BLaER1 (cell line): ENCODE measurements around the gene OPALIN.

Experiments
- H3K27ac ChIP-seq: shearing (Covaris generic); formaldehyde crosslinking; 2 replicates; pipeline ENCODE4 v1.8.1; 2022
- H3K27me3 ChIP-seq: shearing (Covaris generic); formaldehyde crosslinking; 2 replicates; pipeline ENCODE4 v1.8.1; 2022
- H3K36me3 ChIP-seq: shearing (Covaris generic); formaldehyde crosslinking; 2 replicates; pipeline ENCODE4 v1.8.1; 2022
- H3K4me1 ChIP-seq: shearing (Covaris generic); formaldehyde crosslinking; 2 replicates; pipeline ENCODE4 v1.8.1; 2022
- H3K4me2 ChIP-seq: shearing (Covaris generic); formaldehyde crosslinking; 2 replicates; pipeline ENCODE4 v1.8.1; 2022
- H3K4me3 ChIP-seq: shearing (Covaris generic); formaldehyde crosslinking; 2 replicates; pipeline ENCODE4 v1.8.1; 2022
- H3K9ac ChIP-seq: shearing (Covaris generic); formaldehyde crosslinking; 2 replicates; pipeline ENCODE4 v1.8.1; 2022
- H3K9me3 ChIP-seq: shearing (Covaris generic); formaldehyde crosslinking; 2 replicates; pipeline ENCODE4 v1.8.1; 2022
- H4K20me1 ChIP-seq: shearing (Covaris generic); formaldehyde crosslinking; 2 replicates; pipeline ENCODE4 v1.8.1; 2022
- Cebpa-rat ChIP-seq: shearing (Covaris generic); IDR thresholded peaks from 2 replicates; pipeline ENCODE4 v1.8.1; 2022

Gene OPALIN

DNA sequence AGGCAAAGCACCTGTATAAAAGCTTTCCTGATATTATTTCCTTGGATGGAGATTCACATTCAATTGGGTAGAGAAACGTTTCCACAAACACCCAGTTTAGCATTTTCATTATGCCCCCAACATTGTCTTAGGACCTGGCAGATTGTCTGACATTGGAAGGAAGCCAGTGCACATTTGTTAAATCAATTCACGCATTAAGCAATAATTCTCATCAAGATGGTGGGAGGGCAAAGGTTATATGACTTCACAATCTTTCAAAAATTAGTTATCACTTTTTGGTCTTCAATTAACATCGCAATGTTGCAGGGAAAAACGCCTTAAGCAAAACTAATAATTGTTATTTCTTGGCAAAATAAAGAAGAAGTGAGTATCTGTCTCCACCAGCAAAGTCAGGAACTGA is 16.4 kb downstream of the OPALIN start:
- Histone ChIP-seq H3K4me2 (no peak overlapping the region), H3K36me3 (peaks cover 91% of the 10 kb centered on the region), H3K27ac (no peak overlapping the region), H3K9me3 (peaks cover 25% of the 10 kb centered on the region), H4K20me1 (peaks cover 90% of the 10 kb centered on the region), H3K27me3 (no peaks in the 10 kb centered on the region), H3K4me1 (peaks cover 26% of the 10 kb centered on the region), H3K9ac (no peak overlapping the region), H3K4me3 (no peak overlapping the region)
- TF ChIP-seq Cebpa-rat, result no peak

DNA sequence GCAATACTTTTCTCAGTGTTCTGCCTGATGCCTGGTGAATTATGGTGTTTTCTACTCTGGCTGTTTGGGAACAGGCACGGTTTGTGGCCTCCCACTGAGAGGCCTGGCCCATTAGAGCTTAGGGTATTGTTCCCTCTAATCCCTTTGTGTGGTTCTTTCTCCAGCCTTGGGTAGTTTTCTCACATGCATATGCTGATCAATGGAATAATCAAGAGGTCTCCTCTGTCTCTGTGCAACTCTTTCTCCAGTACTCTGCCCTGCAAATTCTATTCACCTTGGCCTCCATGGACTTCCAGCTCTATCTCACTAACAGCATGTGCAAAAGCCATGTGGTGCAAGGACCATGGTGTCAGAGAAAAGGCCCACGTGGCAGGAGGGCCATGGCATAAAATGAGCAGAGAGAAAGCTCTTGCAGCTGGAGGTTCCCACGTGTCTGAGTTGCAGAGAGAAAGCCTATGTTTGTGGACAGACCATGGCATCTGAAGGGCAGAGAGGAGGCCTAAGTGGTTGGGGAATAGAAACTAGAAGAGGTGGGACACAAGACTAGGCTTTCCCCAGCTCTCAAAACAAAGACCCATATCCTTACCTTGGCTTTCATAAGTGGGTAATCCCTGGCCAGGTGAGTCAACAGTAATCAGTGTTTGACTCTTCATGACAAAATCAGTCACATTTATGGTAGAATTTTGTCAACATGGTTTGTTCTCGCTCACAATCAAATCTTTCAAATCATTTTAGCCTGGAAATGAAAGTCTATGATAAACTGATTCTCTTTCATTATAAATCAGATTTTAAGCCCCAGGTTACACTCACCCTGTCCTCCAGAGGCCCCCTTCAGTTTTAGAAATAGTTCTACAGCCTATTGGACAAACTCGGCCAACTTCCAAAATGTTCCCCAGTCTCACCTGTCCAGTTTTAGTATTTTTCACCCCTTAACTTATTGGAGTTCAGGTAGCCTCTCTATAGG is 17.3 kb downstream of the OPALIN start:
- Histone ChIP-seq H3K9me3 (peaks cover 25% of the 10 kb centered on the region), H3K4me1 (peaks cover 26% of the 10 kb centered on the region), H3K9ac (no peak overlapping the region), H4K20me1 (peaks cover 99% of the 10 kb centered on the region), H3K36me3 (peaks cover 95% of the 10 kb centered on the region), H3K27ac (no peak overlapping the region), H3K4me2 (no peak overlapping the region), H3K27me3 (no peaks in the 10 kb centered on the region), H3K4me3 (no peak overlapping the region)
- no peak for TF ChIP-seq Cebpa-rat

DNA sequence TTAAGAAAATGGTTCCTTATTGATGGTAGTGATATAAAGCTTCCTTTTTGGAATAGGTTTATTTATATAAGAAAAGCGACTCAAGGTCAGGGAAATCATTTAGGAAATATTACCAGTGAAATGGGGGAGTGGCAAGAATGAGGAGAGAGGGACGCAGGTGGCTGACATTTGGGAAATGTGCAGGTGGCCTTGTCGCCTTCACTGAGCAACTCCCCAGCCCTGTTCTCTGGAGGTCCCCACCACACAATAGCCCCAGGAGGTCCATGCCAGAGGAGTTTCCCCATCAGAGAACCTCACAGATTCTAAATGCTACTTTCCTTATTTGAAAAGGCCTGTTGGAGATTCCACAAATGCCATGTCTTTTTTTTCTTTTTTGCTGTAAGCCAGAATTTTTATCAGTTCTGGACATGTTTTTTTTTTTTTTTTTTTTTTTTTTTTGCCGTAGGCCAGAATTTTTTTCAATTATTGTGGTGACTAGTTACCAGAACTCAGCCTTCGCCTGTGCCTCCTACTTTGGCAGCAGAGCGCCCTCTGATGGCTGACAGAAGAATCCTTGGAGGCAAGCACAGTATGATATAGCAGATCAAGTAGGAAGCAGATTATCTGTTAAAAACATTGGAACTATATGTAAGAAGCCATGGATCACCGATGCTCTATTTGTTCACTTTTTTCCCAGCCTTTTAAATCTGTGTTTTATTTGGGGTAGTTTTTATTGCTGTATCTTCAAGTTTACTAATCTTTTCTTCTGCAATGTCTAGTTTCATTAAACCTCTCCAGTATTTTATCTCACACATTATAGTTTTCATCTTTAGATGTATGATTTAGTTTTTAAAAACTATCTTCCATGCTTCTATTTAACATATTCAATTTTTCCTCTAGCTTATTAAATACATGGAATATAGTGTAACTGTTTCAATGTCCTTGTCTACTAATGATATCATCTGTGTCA is 18.6 kb downstream of the OPALIN start:
- Histone ChIP-seq H3K4me3 (no peak overlapping the region), H3K36me3 (peaks cover 95% of the 10 kb centered on the region)

DNA sequence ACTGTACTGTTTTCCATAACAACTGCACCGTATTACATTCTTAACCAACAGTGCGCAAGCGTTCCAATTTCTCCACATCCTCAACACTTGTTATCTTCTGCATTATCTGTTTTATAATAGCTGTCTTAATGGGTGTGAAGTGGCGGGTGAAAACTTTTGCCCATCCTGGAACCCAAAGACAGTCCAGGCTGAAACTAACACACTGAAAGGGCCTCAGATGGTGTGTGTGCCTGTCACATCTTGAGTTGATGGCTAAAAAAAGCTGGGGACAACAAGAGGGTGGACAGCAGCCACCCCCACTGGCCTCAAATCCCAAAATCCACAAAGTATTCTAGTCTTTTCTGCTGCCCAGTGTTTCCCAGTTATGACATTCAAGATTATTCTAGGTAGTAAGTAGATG is 19.4 kb downstream of the OPALIN start:
- H3K4me2 ChIP-seq, result no peak overlapping the region
- no peaks in the 10 kb centered on the region for H3K27me3 ChIP-seq
- TF ChIP-seq Cebpa-rat, result no peak
- no peak overlapping the region for H3K4me3 ChIP-seq
- no peak overlapping the region for H3K9ac ChIP-seq
- peaks cover 19% of the 10 kb centered on the region for H3K4me1 ChIP-seq
- peaks cover 7% of the 10 kb centered on the region; the same call in 1 of the 2 replicates for H3K9me3 ChIP-seq
- H3K27ac ChIP-seq, result no peak overlapping the region
- peaks cover 100% of the 10 kb centered on the region for H4K20me1 ChIP-seq
- peaks cover 95% of the 10 kb centered on the region for H3K36me3 ChIP-seq

More for the DNA sequence above, 18.6 kb downstream of the OPALIN start:
- H3K9ac ChIP-seq, result no peak overlapping the region
- no peak overlapping the region for H3K4me2 ChIP-seq
- peaks cover 100% of the 10 kb centered on the region for H4K20me1 ChIP-seq
- peaks cover 25% of the 10 kb centered on the region for H3K4me1 ChIP-seq
- H3K9me3 ChIP-seq, result peaks cover 14% of the 10 kb centered on the region
- H3K27me3 ChIP-seq, result no peaks in the 10 kb centered on the region
- TF ChIP-seq Cebpa-rat, result no peak
- no peak overlapping the region for H3K27ac ChIP-seq

DNA sequence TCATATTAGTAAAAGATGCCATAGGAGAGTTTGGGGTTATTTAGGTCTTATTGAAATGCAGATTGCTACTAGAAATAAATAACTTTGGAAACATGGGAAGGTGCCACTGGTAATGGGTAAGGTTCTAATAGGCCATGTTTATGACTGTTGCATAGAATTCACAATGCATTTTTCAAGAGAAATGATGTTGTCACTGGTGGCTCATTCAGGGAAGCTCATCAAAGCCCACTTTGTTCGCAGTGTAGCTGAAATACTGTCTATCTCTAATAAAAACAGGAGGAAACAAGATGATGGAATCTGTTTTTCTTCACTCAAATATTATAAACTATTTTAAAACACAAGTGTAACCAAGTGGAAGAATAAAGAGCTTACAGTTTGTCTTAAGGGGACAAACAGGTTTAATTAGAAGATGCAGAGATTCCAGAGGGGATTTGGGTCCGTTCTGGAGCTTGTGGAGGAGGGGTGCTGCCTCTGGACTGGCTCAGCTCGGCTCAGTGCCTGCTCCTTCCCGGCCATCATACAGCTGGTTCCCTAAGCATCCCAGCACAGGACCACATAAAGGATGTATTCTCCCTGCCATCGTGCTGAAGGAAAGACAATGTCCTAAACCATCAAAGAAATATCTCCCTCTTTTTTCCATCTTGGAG is 20.4 kb downstream of the OPALIN start:
- H3K27me3 ChIP-seq, result no peaks in the 10 kb centered on the region
- no peak for TF ChIP-seq Cebpa-rat
- peaks cover 95% of the 10 kb centered on the region for H3K36me3 ChIP-seq
- H3K9ac ChIP-seq, result no peak overlapping the region
- H3K9me3 ChIP-seq, result no peaks in the 10 kb centered on the region; the same call in 1 of the 2 replicates
- H3K4me2 ChIP-seq, result no peak overlapping the region
- H4K20me1 ChIP-seq, result peaks cover 100% of the 10 kb centered on the region
- no peak overlapping the region for H3K4me3 ChIP-seq
- peaks cover 9% of the 10 kb centered on the region; the same call in 1 of the 2 replicates for H3K4me1 ChIP-seq
- H3K27ac ChIP-seq, result no peak overlapping the region

DNA sequence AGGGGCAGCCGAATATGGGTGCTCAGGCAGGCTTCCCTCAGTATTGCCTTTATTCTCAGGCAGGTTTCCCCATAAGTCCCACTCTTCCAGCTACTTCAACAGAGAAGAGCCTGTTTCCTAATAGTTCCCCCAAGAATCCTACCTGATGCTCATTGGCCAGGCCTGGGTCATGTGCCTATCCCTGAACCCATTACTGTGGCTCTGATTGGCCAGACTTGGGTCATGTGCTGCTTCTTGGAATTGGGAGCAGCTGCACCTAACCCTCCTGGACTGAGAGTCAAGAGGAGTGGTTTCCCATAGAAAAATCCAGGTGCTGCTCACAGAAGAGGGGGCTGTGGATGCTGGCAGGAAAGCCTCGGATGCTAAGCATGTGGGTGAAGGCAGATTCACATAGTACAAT is 21.7 kb downstream of the OPALIN start:
- Histone ChIP-seq H4K20me1 (peaks cover 100% of the 10 kb centered on the region), H3K4me2 (no peak overlapping the region), H3K27ac (no peak overlapping the region), H3K9ac (no peak overlapping the region), H3K4me3 (no peak overlapping the region), H3K36me3 (peaks cover 95% of the 10 kb centered on the region), H3K27me3 (no peaks in the 10 kb centered on the region), H3K9me3 (no peaks in the 10 kb centered on the region; the same call in 1 of the 2 replicates), H3K4me1 (peaks cover 14% of the 10 kb centered on the region; the same call in 1 of the 2 replicates)
- no peak for TF ChIP-seq Cebpa-rat

DNA sequence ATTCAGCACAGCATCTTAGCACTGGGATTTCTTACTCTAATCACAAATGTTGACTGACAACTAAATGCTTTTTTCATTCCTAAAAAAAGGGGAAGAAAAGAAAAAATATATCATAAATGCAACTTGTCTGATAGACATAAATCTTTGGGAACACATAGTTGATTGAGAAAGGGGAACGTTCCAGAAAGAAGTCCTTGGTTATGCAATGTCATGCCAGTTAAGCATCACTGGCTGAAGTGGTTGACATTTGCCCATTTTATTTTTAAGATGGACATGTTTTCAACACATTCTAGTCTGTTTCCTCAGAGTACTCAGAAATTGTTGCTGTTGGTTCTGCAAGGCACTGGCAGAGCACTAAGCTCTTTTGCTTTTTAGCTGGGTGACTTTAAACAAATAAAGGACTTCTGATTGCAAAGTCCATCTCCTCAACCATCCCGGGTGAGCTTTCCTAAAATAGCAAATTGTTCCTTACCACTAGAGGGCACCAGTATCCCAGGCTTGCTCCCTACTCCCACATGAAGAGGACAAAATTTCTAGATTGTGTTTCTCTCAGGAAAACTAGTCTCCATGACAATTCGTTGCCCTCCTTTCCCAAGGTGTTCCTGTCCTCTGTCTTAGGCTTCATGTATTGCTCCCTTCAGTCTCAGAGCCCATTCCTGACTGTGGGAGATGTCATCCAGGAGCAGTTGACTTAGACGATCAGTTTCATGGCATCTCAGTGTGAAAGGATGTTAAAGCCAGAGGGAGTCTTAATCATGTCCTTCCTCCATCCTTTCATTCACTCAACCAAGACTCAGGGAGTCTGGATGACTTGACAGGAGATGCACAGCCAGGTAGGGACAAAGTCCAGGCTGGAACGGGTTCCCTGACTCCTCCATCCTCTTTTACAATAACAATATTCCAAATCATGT is 23.9 kb downstream of the OPALIN start:
- Histone ChIP-seq H3K27me3 (no peaks in the 10 kb centered on the region), H4K20me1 (peaks cover 100% of the 10 kb centered on the region), H3K27ac (no peak overlapping the region), H3K4me2 (no peak overlapping the region), H3K4me3 (no peak overlapping the region), H3K36me3 (peaks cover 100% of the 10 kb centered on the region), H3K9me3 (no peaks in the 10 kb centered on the region), H3K4me1 (peaks cover 14% of the 10 kb centered on the region; the same call in 1 of the 2 replicates), H3K9ac (no peak overlapping the region)
- TF ChIP-seq Cebpa-rat, result no peak

DNA sequence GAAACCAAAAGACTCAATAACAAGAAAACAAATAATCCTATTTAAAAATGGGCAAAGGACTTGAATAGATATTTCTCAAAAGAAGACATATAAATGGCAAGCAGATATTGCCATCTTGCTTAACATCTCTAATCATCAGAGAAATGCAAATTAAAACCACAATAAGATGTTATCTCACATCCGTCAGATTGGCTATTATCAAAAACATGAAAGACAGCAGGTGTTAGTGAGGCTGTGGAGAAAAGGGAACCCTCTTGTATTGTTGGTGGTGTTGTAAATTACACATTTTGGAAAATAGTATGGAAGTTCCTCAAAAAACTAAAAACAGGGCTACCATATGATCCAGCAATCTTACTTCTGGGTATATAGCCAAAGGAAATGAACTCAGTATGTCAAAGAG is 25.7 kb downstream of the OPALIN start:
- no peak overlapping the region for H3K9ac ChIP-seq
- H3K27me3 ChIP-seq, result no peaks in the 10 kb centered on the region
- H3K4me2 ChIP-seq, result no peak overlapping the region
- no peak overlapping the region for H3K27ac ChIP-seq
- peaks cover 100% of the 10 kb centered on the region for H4K20me1 ChIP-seq
- peaks cover 17% of the 10 kb centered on the region for H3K4me1 ChIP-seq
- H3K4me3 ChIP-seq, result no peak overlapping the region
- no peaks in the 10 kb centered on the region for H3K9me3 ChIP-seq
- peaks cover 100% of the 10 kb centered on the region for H3K36me3 ChIP-seq
- no peak for TF ChIP-seq Cebpa-rat

DNA sequence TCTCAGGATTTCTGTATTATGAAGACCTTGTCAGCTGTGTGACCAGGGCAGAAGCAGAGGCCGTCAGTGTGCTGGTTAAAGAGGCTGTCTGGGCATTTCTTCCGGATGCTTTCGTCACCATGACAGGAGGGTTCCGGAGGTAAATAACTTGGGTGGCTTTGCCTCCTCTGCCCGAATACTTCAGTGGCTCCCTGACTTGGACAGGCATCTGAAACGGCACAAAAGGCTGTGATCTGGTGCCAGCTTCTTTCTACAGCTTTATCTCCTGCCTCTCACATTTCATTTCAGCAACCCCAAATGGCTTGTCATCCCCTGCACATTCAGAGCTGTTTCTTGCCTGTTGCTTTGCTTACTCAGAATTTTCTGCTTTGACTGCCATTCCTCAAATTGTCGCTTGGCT is 31.3 kb downstream of the OPALIN start:
- H3K27me3 ChIP-seq, result no peaks in the 10 kb centered on the region
- no peak overlapping the region for H3K4me2 ChIP-seq
- H3K4me1 ChIP-seq, result peaks cover 37% of the 10 kb centered on the region
- no peaks in the 10 kb centered on the region for H3K9me3 ChIP-seq
- H3K36me3 ChIP-seq, result peaks cover 100% of the 10 kb centered on the region
- H3K9ac ChIP-seq, result no peak overlapping the region
- no peak overlapping the region for H3K4me3 ChIP-seq
- H3K27ac ChIP-seq, result no peak overlapping the region
- peaks cover 100% of the 10 kb centered on the region for H4K20me1 ChIP-seq
- TF ChIP-seq Cebpa-rat, result no peak
